ENCODE results near the gene MAPKAP1. TPM values are rescaled to one million over a fixed set of nuclear protein-coding genes. Genes with fewer than 3 reads are reported as not detected.
"Not testable (repeated sequence)": the region's sequence is repeated elsewhere in the genome, so short reads cannot be mapped to it uniquely, and the experiment has no call there.

The MAPKAP1 gene
- total and polyA plus RNA-seq, 9 of the 15 experiments (the other 6 are each of a cell fraction or from before 2014, with no cell fraction given), result 2.6 to 82.1 (median 61.1) TPM

GRCh38 chr9:125400725-125401716, 306.0 kb downstream of the MAPKAP1 start:
- POLR2A ChIA-PET, result no interaction called here
- in situ Hi-C loops (cut with MboI), result loop anchor here (10.0 kb wide), 1 partner anchor 994 kb away; no protein-coding TSS in a partner anchor

GRCh38 chr9:125400232-125400631, 306.8 kb downstream of the MAPKAP1 start:
- H3K36me3 ChIP-seq (ENCODE audit: control insufficient read depth, insufficient read depth, low read length); H4K20me1 ChIP-seq (replicated peaks; ENCODE audit: control insufficient read depth, insufficient read depth, low read length); DNase-seq (ENCODE audit: extremely low read depth in 1 of 4, low spot score in 3 of 4); H2AFZ ChIP-seq (ENCODE audit: low read depth, low read length); H3K4me3 ChIP-seq; H3K9me3 ChIP-seq (replicated peaks; ENCODE audit: control insufficient read depth, insufficient read depth, low read depth, low read length); H3K4me2 ChIP-seq (ENCODE audit: insufficient read depth, low read length); ATAC-seq; H3K27me3 ChIP-seq (ENCODE audit: control insufficient read depth in 2 of 2, insufficient read depth in 2 of 2, low read length in 2 of 2); H3K9ac ChIP-seq (ENCODE audit: insufficient read depth in 1 of 2, low read depth in 2 of 2, low read length in 2 of 2); BruUV-seq (replicated peaks); H3K9me1 ChIP-seq (ENCODE audit: control insufficient read depth, insufficient read depth, low read length); intact Hi-C loops (cut with micrococcal nuclease); H3K79me2 ChIP-seq (ENCODE audit: control insufficient read depth, insufficient read depth, low read length); FAIRE-seq; H3K27ac ChIP-seq (ENCODE audit: extremely low read depth, low read depth, low read length); POLR2A ChIA-PET; CTCF ChIA-PET (ENCODE audit: low intra/inter-chr PET ratio): not testable (repeated sequence)
- peaks cover 0 to 22% of the 10 kb centered on the region in 2 experiments; a peak in 1 of 5 replicates for H3K4me1 ChIP-seq (replicated peaks in 1 of 2; ENCODE audit: control insufficient read depth in 2 of 2, insufficient read depth in 2 of 2, low read length in 2 of 2)
- WGBS (ENCODE audit: insufficient coverage, low coverage, missing lambda C conversion rate), result 38% methylated on average over 8 of the region's 8 CpGs
- in situ Hi-C loops (cut with MboI), result loop anchor here (10.0 kb wide), 1 partner anchor 995 kb away; no protein-coding TSS in a partner anchor

More at GRCh38 chr9:125400725-125401716, 306.0 kb downstream of the MAPKAP1 start:
- CTCF ChIA-PET (ENCODE audit: low intra/inter-chr PET ratio), result no interaction called here
- H3K9ac ChIP-seq (ENCODE audit: insufficient read depth in 1 of 2, low read depth in 2 of 2, low read length in 2 of 2), result no peak overlapping the region
- 0 out of 2 replicates have a peak overlapping the region, but pooled peaks have one; percentile 32 for H2AFZ ChIP-seq (ENCODE audit: low read depth, low read length)
- H3K27me3 ChIP-seq (ENCODE audit: control insufficient read depth in 2 of 2, insufficient read depth in 2 of 2, low read length in 2 of 2), result no peaks in the 10 kb centered on the region; a peak in 1 of 5 replicates
- H3K79me2 ChIP-seq (ENCODE audit: control insufficient read depth, insufficient read depth, low read length), result no peaks in the 10 kb centered on the region
- peaks cover 0 to 27% of the 10 kb centered on the region in 2 experiments; a peak in 3 of 5 replicates for H3K4me1 ChIP-seq (replicated peaks in 1 of 2; ENCODE audit: control insufficient read depth in 2 of 2, insufficient read depth in 2 of 2, low read length in 2 of 2)
- DNase-seq (ENCODE audit: extremely low read depth in 1 of 4, low spot score in 3 of 4) (no peak), ATAC-seq (no peak; the same call in 2 of the 3 replicates), FAIRE-seq (no peak)
- no peak overlapping the region for H3K27ac ChIP-seq (ENCODE audit: extremely low read depth, low read depth, low read length)
- WGBS (ENCODE audit: insufficient coverage, low coverage, missing lambda C conversion rate), result 34% methylated on average over 11 of the region's 12 CpGs
- H3K36me3 ChIP-seq (ENCODE audit: control insufficient read depth, insufficient read depth, low read length), result no peaks in the 10 kb centered on the region
- intact Hi-C loops (cut with micrococcal nuclease), result no loop called here
- no peaks in the 10 kb centered on the region for H3K9me1 ChIP-seq (ENCODE audit: control insufficient read depth, insufficient read depth, low read length)
- no peak overlapping the region for H3K4me2 ChIP-seq (ENCODE audit: insufficient read depth, low read length)
- no TSS peak for BruUV-seq (replicated peaks)
- H3K4me3 ChIP-seq, result no peak overlapping the region
- TF ChIP-seq RBM25 (IDR thresholded peaks at IDR 0.05; ENCODE audit: low read depth, low read length, severe bottlenecking) (peak; percentile 28), BCOR (IDR thresholded peaks at IDR 0.05) (0 out of 2 replicates have a peak, but pooled peaks have one; percentile 33), OTX1 (CRISPR knock-in tag; IDR thresholded peaks at IDR 0.05) (no peak)
- H3K9me3 ChIP-seq (replicated peaks; ENCODE audit: control insufficient read depth, insufficient read depth, low read depth, low read length), result no peaks in the 10 kb centered on the region; the same call in 1 of the 2 replicates
- H4K20me1 ChIP-seq (replicated peaks; ENCODE audit: control insufficient read depth, insufficient read depth, low read length), result no peaks in the 10 kb centered on the region

All from K562 (cell line).